HL-60 (cell line): ENCODE measurements around the gene ZNF780B.
A peak's percentile ranks its signal among the peaks of the same experiment; 100 is the strongest.

Experiments
- DNase-seq, 2 experiments: peaks; one replicate each; pipeline ENCODE4 v3.0.0-alpha.2; 2010 to 2020; ENCODE audit warnings: low read depth in 1 of 2, low spot score in 1 of 2
- H3K27ac ChIP-seq: fragments of 250-450 bp; sonication (Bioruptor Pico); replicated peaks from 2 replicates; pipeline ENCODE4 v1.5.1; 2020; ENCODE audit warnings: mild to moderate bottlenecking, moderate library complexity
- H3K27me3 ChIP-seq: fragments of 250-450 bp; sonication (Bioruptor Pico); 2 replicates; pipeline ENCODE4 v1.5.1; 2021; ENCODE audit warnings: mild to moderate bottlenecking, moderate library complexity; ENCODE audit not compliant: insufficient read depth, poor library complexity, severe bottlenecking
- H3K4me3 ChIP-seq: replicated peaks from 2 replicates; pipeline ENCODE4 v1.5.1; 2011; ENCODE audit warnings: mild to moderate bottlenecking, control low read depth, low read length; ENCODE audit not compliant: insufficient read depth
- CTCF ChIP-seq: IDR thresholded peaks from one replicate; pipeline ENCODE4 v1.5.1; 2011; ENCODE audit warnings: low read length, control low read depth, inconsistent platforms; ENCODE audit not compliant: insufficient read depth
- GABPA ChIP-seq: IDR thresholded peaks from 2 replicates; pipeline ENCODE4 v1.6.1; 2012; ENCODE audit warnings: low read depth
- POLR2AphosphoS5 ChIP-seq: IDR thresholded peaks from 2 replicates; pipeline ENCODE4 v1.6.1; 2012; ENCODE audit warnings: low read depth
- REST ChIP-seq: IDR thresholded peaks from 2 replicates; pipeline ENCODE4 v1.6.1; 2012; ENCODE audit warnings: low read depth; ENCODE audit not compliant: insufficient replicate concordance
- SPI1 ChIP-seq: IDR thresholded peaks from 2 replicates; pipeline ENCODE4 v1.6.1; 2012; ENCODE audit warnings: low read depth, mild to moderate bottlenecking, borderline replicate concordance

Gene ZNF780B

GRCh38 chr19:39996811-39997637 lies 59.0 kb downstream of the ZNF780B start, which contains the start of gene ZNF546:
TSS of gene ZNF546 (plus strand) at chr19:39997060. CDS start at chr19:39998327, 1,267 bp downstream.
- H3K4me3 ChIP-seq = peak within 1 kb of the TSS; percentile 85
- no peak for TF ChIP-seq REST
- peak; percentile 79 for TF ChIP-seq GABPA
- TF ChIP-seq POLR2AphosphoS5 = peak; percentile 81
- TF ChIP-seq SPI1 = peak; percentile 7; the same call in 1 of the 2 replicates
- peak; percentile 84 to 94 for DNase-seq
- H3K27me3 ChIP-seq = no peaks in the 10 kb centered on the region
- peak within 1 kb of the TSS; percentile 89 for H3K27ac ChIP-seq

DNA sequence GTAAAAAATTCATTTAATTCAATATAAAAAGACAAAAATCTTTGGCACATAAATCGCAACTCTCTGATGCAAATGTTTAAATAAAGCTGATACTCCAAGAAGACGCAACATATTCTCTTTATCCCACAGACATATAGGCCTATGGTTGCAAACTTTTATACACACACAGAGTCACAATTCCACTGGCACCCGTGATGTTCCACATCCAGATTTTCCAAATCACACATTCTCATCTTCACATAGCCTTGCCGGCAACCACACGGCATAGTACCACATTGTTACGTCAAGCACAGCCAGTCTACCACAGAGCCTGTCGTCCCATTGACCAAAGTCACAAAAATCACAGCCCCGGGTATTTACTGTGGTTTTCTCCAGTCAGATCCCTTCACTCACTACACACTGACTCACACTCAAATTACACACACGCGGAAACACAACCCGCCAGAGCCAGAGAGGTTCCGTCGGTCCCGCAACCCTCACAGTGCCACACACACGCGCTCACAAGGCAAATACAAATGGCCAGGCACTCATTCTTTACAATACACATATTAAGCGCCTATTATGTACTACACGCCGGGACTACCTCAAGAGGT lies 59.7 kb downstream of the ZNF780B start:
- Histone ChIP-seq H3K27me3 (no peaks in the 10 kb centered on the region), H3K4me3 (peak overlapping the region; percentile 85), H3K27ac (peak overlapping the region; percentile 89)
- DNase-seq = peak in 1 of 2 experiments; percentile 28
- TF ChIP-seq GABPA (no peak), POLR2AphosphoS5 (no peak), SPI1 (no peak), REST (no peak), CTCF (no peak)

DNA sequence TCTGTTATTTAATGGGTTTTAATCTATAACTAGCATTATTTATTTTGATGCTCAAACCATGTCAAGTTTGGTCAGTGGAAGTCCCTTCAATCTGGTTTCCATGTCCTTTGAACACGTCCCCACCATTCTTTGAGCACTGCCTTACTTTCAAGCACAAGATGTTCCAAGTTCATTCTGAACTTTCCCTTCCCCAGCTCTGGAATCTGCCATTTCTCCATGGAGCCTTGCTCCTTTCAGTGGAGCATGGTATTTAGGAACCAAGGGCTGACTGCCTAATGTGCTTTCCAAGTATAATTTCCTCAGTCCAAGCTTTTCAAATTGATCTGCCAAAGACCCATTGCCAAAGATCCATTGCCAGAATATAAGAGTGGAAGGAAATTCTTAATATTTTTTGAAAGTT lies 60.2 kb downstream of the ZNF780B start:
- Histone ChIP-seq H3K4me3 (no peak overlapping the region; the same call in 1 of the 2 replicates), H3K27me3 (no peaks in the 10 kb centered on the region), H3K27ac (no peak overlapping the region)
- TF ChIP-seq POLR2AphosphoS5 (no peak), REST (no peak), CTCF (no peak), SPI1 (no peak), GABPA (no peak)
- DNase-seq = no peak
